ENCODE results near the gene CASK.

- TF ChIP-seq ATF3 (IDR thresholded peaks at IDR 0.05) (no peak), MAX (IDR thresholded peaks at IDR 0.05) (no peak), REST (IDR thresholded peaks at IDR 0.05) (no peak), CTCF (IDR thresholded peaks at IDR 0.05; ENCODE audit: low read depth, low read length, missing input control) (no peak)
Measured at GRCh38 chrX:41688835-41689234, 234.5 kb downstream of the CASK start, which contains the start of gene GPR34.
